ENCODE data around the gene NIP7.

Gene NIP7

GRCh38 chr16:69363281-69363717, 23.7 kb downstream of the NIP7 start:
- DNase-seq (ENCODE audit: low read depth), result no peak
- no peak for TF ChIP-seq CTCF (IDR thresholded peaks at IDR 0.05; ENCODE audit: low read depth, low read length, missing control alignments)
- H3K4me3 ChIP-seq (ENCODE audit: low read depth, low read length), result no peak overlapping the region

DNA sequence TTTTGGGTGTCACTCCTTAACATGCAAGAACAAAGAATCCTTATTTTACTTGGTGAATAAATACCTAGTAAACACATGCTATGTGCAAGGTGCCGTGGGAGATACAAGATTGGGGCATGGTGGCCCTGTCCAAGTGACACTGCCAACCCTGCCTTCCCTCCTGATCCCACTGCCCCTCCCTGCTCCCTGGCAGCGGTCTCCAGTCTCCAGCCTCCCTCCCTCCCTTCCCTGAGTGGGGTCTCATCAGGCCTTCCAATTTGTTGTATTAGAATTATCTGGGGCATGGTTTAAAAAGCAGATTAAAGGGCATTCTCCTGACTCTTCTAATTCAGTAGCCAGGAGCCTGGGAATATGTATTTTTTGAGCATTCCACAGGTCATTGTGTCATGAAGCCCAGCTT, 24.5 kb downstream of the NIP7 start:
- no peak for TF ChIP-seq CTCF (IDR thresholded peaks at IDR 0.05; ENCODE audit: low read depth, low read length, missing control alignments)
- DNase-seq (ENCODE audit: low read depth), result no peak
- no peak overlapping the region for H3K4me3 ChIP-seq (ENCODE audit: low read depth, low read length)

- DNase-seq (ENCODE audit: low read depth), result no peak
- TF ChIP-seq CTCF (IDR thresholded peaks at IDR 0.05; ENCODE audit: low read depth, low read length, missing control alignments), result no peak
- no peak overlapping the region for H3K4me3 ChIP-seq (ENCODE audit: low read depth, low read length)
These were observed 26.3 kb downstream of the NIP7 start for GRCh38 chr16:69365901-69366300.

- no peak for DNase-seq (ENCODE audit: low read depth)
- TF ChIP-seq CTCF (IDR thresholded peaks at IDR 0.05; ENCODE audit: low read depth, low read length, missing control alignments), result no peak
- no peak overlapping the region for H3K4me3 ChIP-seq (ENCODE audit: low read depth, low read length)
These were observed 26.9 kb downstream of the NIP7 start for GRCh38 chr16:69366431-69366830.

DNA sequence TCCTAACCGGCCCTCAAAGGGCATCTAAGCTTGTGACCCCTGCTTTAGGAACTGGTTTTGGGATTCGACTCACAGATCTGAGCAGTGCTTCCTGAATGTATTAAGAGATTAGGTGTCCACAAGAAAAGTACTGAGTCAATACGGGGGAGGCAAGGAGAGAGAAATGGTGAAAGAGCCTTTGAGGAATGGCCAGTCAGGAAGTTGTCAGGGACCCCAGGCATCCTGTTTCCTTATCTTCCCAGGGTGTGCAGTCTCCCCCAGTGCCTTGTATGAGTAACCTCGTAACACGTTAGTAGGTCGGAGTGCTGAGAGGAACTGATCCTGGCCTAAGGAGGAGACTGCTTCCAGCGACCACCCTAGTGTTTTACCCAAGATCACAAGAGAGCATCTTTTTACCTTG, 28.4 kb downstream of the NIP7 start:
- TF ChIP-seq CTCF (IDR thresholded peaks at IDR 0.05; ENCODE audit: low read depth, low read length, missing control alignments), result no peak
- DNase-seq (ENCODE audit: low read depth), result no peak
- H3K4me3 ChIP-seq (ENCODE audit: low read depth, low read length), result no peak overlapping the region

DNA sequence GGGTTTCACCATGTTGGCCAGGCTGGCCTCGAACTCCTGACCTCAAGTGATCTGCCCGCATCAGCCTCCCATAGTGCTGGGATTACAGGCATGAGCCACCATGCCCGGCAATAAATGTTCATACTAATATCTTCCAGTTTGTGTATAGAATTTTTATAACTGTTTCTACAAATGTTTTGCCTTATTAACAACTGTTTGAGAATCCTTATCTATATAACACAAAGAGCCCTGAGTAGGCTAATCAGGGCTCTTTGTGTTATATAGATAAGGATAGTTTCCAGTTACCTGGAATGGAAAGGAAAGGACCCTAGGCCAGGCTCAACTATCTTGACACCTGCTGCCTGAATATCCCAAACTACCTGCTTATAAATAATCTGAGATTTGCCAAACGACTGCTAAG, 29.3 kb downstream of the NIP7 start:
- no peak for DNase-seq (ENCODE audit: low read depth)
- no peak for TF ChIP-seq CTCF (IDR thresholded peaks at IDR 0.05; ENCODE audit: low read depth, low read length, missing control alignments)
- H3K4me3 ChIP-seq (ENCODE audit: low read depth, low read length), result no peak overlapping the region

- no peak overlapping the region for H3K4me3 ChIP-seq (ENCODE audit: low read depth, low read length)
- DNase-seq (ENCODE audit: low read depth), result no peak
- no peak for TF ChIP-seq CTCF (IDR thresholded peaks at IDR 0.05; ENCODE audit: low read depth, low read length, missing control alignments)
These were observed 32.0 kb downstream of the NIP7 start for GRCh38 chr16:69371564-69371963.
